AG04450 (cell line): ENCODE data around the gene ACOT7. TPM values are rescaled to one million over a fixed set of nuclear protein-coding genes. Genes with fewer than 3 reads are reported as not detected.

Experiments
- CTCF ChIA-PET: fragments of 300-600, 350-600 bp; formaldehyde crosslinking; extraction: SDS; loops from one replicate; lab custom pipeline; 2022; ENCODE audit warnings: antibody characterized with exemption, inconsistent platforms; lab: Charles Lee
- POLR2A ChIA-PET: fragments of 350-600 bp; formaldehyde crosslinking; extraction: SDS; loops from one replicate; lab custom pipeline; 2021; ENCODE audit warnings: antibody characterized with exemption, inconsistent platforms; lab: Yijun Ruan, JAX
- DNase-seq: peaks from one replicate; pipeline ENCODE4 v3.0.0-alpha.2; 2011; ENCODE audit warnings: low read depth, low spot score
- H3K27ac ChIP-seq: one replicate; pipeline ENCODE4 v1.5.1; 2012; ENCODE audit warnings: low read depth, low read length, control low read depth
- H3K27me3 ChIP-seq: one replicate; pipeline ENCODE4 v1.6.0; 2012; ENCODE audit warnings: low read length; ENCODE audit not compliant: control insufficient read depth, insufficient read depth
- H3K4me3 ChIP-seq: 2 replicates; pipeline ENCODE4 v1.5.1; 2011; ENCODE audit warnings: mild to moderate bottlenecking, low read depth, low read length, control low read depth
- H3K9me3 ChIP-seq: 2 replicates; pipeline ENCODE4 v1.5.1; 2012; ENCODE audit warnings: low read length; ENCODE audit not compliant: control insufficient read depth, insufficient read depth
- polyA plus RNA-seq: library from polyadenylated mRNA; depleted of rRNA; stranded (reverse); fragments of >200 nt; gene quantifications from 2 replicates; pipeline ENCODE4 v1.2.3, GENCODE V29; 2011
- TF ChIP-seq, protein P1 (sequence below): IDR thresholded peaks from 2 replicates; pipeline ENCODE4 v1.5.1; 2011; ENCODE audit warnings: low read depth, low read length, control low read depth, inconsistent platforms

ACOT7 gene
- polyA plus RNA-seq, 1 experiment: 80.1 TPM

GRCh38 chr1:6307099-6307498 is 86.5 kb downstream of the ACOT7 start:
- ChIA-PET CTCF (no interaction called here), POLR2A (no interaction called here)
- Histone ChIP-seq H3K9me3 (peaks cover 7% of the 10 kb centered on the region), H3K27ac (no peak overlapping the region), H3K27me3 (no peaks in the 10 kb centered on the region), H3K4me3 (no peak overlapping the region)
- DNase-seq: no peak
- TF ChIP-seq, protein P1, sequence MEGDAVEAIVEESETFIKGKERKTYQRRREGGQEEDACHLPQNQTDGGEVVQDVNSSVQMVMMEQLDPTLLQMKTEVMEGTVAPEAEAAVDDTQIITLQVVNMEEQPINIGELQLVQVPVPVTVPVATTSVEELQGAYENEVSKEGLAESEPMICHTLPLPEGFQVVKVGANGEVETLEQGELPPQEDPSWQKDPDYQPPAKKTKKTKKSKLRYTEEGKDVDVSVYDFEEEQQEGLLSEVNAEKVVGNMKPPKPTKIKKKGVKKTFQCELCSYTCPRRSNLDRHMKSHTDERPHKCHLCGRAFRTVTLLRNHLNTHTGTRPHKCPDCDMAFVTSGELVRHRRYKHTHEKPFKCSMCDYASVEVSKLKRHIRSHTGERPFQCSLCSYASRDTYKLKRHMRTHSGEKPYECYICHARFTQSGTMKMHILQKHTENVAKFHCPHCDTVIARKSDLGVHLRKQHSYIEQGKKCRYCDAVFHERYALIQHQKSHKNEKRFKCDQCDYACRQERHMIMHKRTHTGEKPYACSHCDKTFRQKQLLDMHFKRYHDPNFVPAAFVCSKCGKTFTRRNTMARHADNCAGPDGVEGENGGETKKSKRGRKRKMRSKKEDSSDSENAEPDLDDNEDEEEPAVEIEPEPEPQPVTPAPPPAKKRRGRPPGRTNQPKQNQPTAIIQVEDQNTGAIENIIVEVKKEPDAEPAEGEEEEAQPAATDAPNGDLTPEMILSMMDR: no peak

DNA sequence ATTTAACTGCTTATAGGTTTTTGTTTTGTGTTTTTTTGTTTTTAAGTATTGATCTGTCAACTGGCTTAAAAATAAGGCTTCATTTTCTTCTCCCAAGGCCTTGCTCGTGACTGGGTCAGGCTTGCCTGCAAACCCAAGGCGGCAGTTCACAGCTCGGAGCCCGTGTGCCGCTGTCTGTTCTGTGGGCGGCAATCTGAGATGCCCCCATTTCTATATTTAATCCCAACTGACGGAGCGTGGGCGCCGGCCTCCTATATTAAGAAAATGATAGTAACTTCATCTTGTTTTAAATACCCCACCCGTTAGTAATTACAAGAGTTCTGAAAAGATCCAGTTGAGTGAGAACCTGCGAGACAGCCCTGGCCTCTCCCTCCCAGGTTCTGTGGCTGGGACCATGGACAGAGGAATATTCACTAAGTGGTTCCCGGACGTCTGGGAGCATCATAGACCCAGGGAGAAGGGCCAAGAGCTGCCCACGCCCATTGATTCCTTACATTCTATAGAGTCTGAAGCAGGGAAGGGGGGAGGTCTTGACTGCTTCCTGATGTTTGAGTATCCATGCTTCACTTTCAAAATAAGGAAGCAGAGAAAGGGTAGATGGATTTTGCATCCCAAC is 90.1 kb downstream of the ACOT7 start:
- Histone ChIP-seq H3K27me3 (no peaks in the 10 kb centered on the region), H3K4me3 (no peak overlapping the region), H3K9me3 (peaks cover 7% of the 10 kb centered on the region), H3K27ac (no peak overlapping the region)
- DNase-seq: no peak
- TF ChIP-seq, protein P1: no peak
- ChIA-PET CTCF (interaction anchor here (0.6 kb wide), 1 partner anchor 10 kb away, joined by 4 read pairs; no protein-coding TSS in a partner anchor), POLR2A (no interaction called here)

- TF ChIP-seq, protein P1: no peak
- peaks cover 6% of the 10 kb centered on the region; the same call in 1 of the 2 replicates for H3K9me3 ChIP-seq
- no peak for DNase-seq
- ChIA-PET POLR2A (no interaction called here), CTCF (no interaction called here)
- H3K27me3 ChIP-seq: no peaks in the 10 kb centered on the region
- no peak overlapping the region for H3K4me3 ChIP-seq
- no peak overlapping the region for H3K27ac ChIP-seq
These were observed 91.0 kb downstream of the ACOT7 start for GRCh38 chr1:6302568-6302967.

DNA sequence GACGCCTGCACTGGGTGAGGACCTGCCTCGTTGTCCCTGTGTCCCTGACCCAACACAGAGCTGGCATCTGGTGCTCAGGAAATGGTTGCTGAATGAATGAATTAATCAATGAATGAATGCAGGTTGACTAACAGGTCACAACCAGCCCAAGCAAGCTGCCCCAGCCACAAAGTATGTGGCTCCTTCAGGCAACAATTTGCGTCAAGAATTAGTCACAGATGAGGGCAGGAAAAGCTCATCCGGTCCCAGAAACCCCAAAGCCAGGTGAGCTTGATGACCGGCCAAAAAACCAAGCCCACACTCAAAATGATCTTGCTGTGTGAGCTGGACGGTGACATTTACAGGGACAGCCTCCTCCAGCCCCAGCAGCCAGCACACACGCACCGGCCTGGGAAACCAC is 92.0 kb downstream of the ACOT7 start:
- Histone ChIP-seq H3K27me3 (no peaks in the 10 kb centered on the region), H3K27ac (no peak overlapping the region), H3K9me3 (peaks cover 2% of the 10 kb centered on the region; the same call in 1 of the 2 replicates), H3K4me3 (no peak overlapping the region)
- TF ChIP-seq, protein P1: no peak
- ChIA-PET POLR2A (no interaction called here), CTCF (interaction anchor here (1.0 kb wide), 1 partner anchor 41 kb away, joined by 3 read pairs; no protein-coding TSS in a partner anchor)
- DNase-seq: no peak

DNA sequence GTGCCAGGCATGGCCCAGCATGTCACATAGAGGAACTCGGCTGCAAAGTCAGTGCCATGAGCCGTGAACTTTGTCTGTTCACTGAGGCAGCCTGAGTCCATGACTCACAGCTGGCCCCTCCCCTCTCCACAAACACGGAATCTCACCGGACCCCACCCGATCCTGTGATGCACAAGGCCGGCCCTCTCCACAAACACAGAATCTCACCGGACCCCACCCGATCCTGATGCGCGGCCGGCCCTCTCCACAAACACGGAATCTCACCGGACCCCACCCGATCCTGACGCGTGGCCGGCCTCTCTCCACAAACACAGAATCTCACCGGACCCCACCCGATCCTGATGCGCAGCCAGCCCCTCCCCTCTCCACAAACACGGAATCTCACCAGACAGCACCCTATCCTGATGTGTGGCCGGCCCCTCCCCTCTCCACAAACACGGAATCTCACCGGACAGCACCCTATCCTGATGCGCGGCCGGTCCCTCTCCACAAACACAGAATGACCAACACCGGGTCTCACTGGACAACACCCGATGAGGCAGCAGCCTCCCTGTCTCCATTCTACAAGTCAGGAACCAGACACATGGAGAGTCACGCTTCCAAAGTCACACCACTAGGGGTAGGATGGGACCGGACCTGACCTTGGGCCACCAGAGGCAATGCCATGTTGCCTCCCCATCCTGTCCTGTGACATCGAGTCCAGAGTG is 93.1 kb downstream of the ACOT7 start:
- POLR2A ChIA-PET: no interaction called here

More for the DNA sequence above, 93.1 kb downstream of the ACOT7 start:
- Histone ChIP-seq H3K27me3 (no peaks in the 10 kb centered on the region), H3K4me3 (no peak overlapping the region), H3K27ac (no peak overlapping the region), H3K9me3 (peaks cover 2% of the 10 kb centered on the region; the same call in 1 of the 2 replicates)
- TF ChIP-seq, protein P1: no peak
- DNase-seq: no peak
- CTCF ChIA-PET: interaction anchor here (1.0 kb wide), 2 partner anchors 42 to 93 kb away, joined by 3 to 4 read pairs; partner anchors contain the start of gene ACOT7
